ENCODE measurements around the gene GSTP1. TPM values are rescaled to one million over a fixed set of nuclear protein-coding genes. Genes with fewer than 3 reads are reported as not detected.

The GSTP1 gene
- total RNA-seq, 1 donor from 2014 or later, result 436 TPM

DNA sequence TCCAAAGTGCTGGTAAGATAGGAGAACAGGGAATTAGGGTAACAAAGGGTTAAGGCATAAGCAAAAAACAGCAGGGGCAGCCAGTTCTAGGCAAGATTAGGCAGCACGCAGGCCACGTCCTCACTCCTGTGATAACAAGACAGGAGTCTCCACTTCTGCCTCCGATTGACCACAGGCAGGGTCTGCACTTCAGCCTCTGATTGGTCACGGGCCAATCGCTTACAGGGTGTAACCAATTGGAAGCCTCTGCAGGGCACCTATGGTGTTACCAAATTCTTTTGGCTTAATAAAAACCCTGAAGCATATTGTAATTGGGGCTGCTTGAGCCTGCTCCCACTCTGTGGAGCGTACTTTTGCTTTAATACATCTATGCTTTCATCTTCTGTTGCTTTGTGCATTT lies 12.2 kb upstream of the GSTP1 start:
- Mint-ChIP-seq H3K4me1 (peaks cover 19% of the 10 kb centered on the region), H3K27ac (no peak overlapping the region), H3K27me3 (ENCODE audit: insufficient read depth, low read depth) (peaks cover 15% of the 10 kb centered on the region), H3K9me3 (peaks cover 11% of the 10 kb centered on the region), H3K36me3 (no peaks in the 10 kb centered on the region), H3K4me3 (no peak overlapping the region)
- H3K9ac ChIP-seq, result no peak overlapping the region
- H4K20me1 ChIP-seq (ENCODE audit: low read depth), result no peaks in the 10 kb centered on the region
- no peaks in the 10 kb centered on the region for H3K36me3 ChIP-seq
- H3K4me1 ChIP-seq, result no peaks in the 10 kb centered on the region
- H3K27ac ChIP-seq, result no peak overlapping the region
- H3K79me2 ChIP-seq (ENCODE audit: low read depth), result no peaks in the 10 kb centered on the region
- no peak overlapping the region for H3K4me3 ChIP-seq
- H2AFZ ChIP-seq (replicated peaks), result no peak overlapping the region
- no peaks in the 10 kb centered on the region for H3K9me3 ChIP-seq (ENCODE audit: low read depth)
- no peaks in the 10 kb centered on the region for H3K27me3 ChIP-seq
- DNase-seq (ENCODE audit: low spot score), result no peak
- H3K4me2 ChIP-seq, result no peak overlapping the region
- H3F3A ChIP-seq (ENCODE audit: low read depth), result no peaks in the 10 kb centered on the region
- TF ChIP-seq EZH2phosphoT487 (IDR thresholded peaks at IDR 0.05) (no peak), EZH2 (IDR thresholded peaks at IDR 0.05) (no peak)
- TF ChIP-seq, protein P1, sequence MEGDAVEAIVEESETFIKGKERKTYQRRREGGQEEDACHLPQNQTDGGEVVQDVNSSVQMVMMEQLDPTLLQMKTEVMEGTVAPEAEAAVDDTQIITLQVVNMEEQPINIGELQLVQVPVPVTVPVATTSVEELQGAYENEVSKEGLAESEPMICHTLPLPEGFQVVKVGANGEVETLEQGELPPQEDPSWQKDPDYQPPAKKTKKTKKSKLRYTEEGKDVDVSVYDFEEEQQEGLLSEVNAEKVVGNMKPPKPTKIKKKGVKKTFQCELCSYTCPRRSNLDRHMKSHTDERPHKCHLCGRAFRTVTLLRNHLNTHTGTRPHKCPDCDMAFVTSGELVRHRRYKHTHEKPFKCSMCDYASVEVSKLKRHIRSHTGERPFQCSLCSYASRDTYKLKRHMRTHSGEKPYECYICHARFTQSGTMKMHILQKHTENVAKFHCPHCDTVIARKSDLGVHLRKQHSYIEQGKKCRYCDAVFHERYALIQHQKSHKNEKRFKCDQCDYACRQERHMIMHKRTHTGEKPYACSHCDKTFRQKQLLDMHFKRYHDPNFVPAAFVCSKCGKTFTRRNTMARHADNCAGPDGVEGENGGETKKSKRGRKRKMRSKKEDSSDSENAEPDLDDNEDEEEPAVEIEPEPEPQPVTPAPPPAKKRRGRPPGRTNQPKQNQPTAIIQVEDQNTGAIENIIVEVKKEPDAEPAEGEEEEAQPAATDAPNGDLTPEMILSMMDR (IDR thresholded peaks at IDR 0.05), result no peak

- H3F3A ChIP-seq (ENCODE audit: low read depth), result no peaks in the 10 kb centered on the region
- no peaks in the 10 kb centered on the region for H3K79me2 ChIP-seq (ENCODE audit: low read depth)
- no peaks in the 10 kb centered on the region for H3K9me3 ChIP-seq (ENCODE audit: low read depth)
- Mint-ChIP-seq H3K4me1 (peaks cover 24% of the 10 kb centered on the region), H3K27ac (no peak overlapping the region), H3K9me3 (peaks cover 11% of the 10 kb centered on the region), H3K27me3 (ENCODE audit: insufficient read depth, low read depth) (peaks cover 19% of the 10 kb centered on the region), H3K4me3 (no peak overlapping the region), H3K36me3 (no peaks in the 10 kb centered on the region)
- no peaks in the 10 kb centered on the region for H4K20me1 ChIP-seq (ENCODE audit: low read depth)
- H3K4me2 ChIP-seq, result no peak overlapping the region
- H3K4me3 ChIP-seq, result no peak overlapping the region
- no peaks in the 10 kb centered on the region for H3K27me3 ChIP-seq
- H3K4me1 ChIP-seq, result no peaks in the 10 kb centered on the region
- H3K9ac ChIP-seq, result no peak overlapping the region
- TF ChIP-seq, protein P1 (IDR thresholded peaks at IDR 0.05), result no peak
- TF ChIP-seq EZH2 (IDR thresholded peaks at IDR 0.05) (no peak), EZH2phosphoT487 (IDR thresholded peaks at IDR 0.05) (no peak)
- H3K27ac ChIP-seq, result no peak overlapping the region
- H3K36me3 ChIP-seq, result no peaks in the 10 kb centered on the region
- H2AFZ ChIP-seq (replicated peaks), result no peak overlapping the region
- DNase-seq (ENCODE audit: low spot score), result no peak
Measured at GRCh38 chr11:67572305-67572704, 11.3 kb upstream of the GSTP1 start.

GRCh38 chr11:67572747-67573419 lies 10.7 kb upstream of the GSTP1 start:
- Histone ChIP-seq H3K9me3 (ENCODE audit: low read depth) (no peaks in the 10 kb centered on the region), H4K20me1 (ENCODE audit: low read depth) (no peaks in the 10 kb centered on the region), H3K36me3 (no peaks in the 10 kb centered on the region), H3K27me3 (no peaks in the 10 kb centered on the region), H3K9ac (no peak overlapping the region), H3K4me3 (no peak overlapping the region), H2AFZ (replicated peaks) (no peak overlapping the region), H3K27ac (no peak overlapping the region), H3F3A (ENCODE audit: low read depth) (no peaks in the 10 kb centered on the region), H3K4me2 (no peak overlapping the region), H3K4me1 (no peaks in the 10 kb centered on the region), H3K79me2 (ENCODE audit: low read depth) (no peaks in the 10 kb centered on the region)
- TF ChIP-seq EZH2phosphoT487 (IDR thresholded peaks at IDR 0.05), result no peak
- TF ChIP-seq EZH2 (IDR thresholded peaks at IDR 0.05), result no peak
- TF ChIP-seq, protein P1 (IDR thresholded peaks at IDR 0.05), result peak; percentile 80
- H3K9me3 Mint-ChIP-seq, result peaks cover 11% of the 10 kb centered on the region
- DNase-seq (ENCODE audit: low spot score), result peak; percentile 84
- H3K4me3 Mint-ChIP-seq, result peak overlapping the region; percentile 0
- H3K27me3 Mint-ChIP-seq (ENCODE audit: insufficient read depth, low read depth), result peaks cover 17% of the 10 kb centered on the region
- H3K27ac Mint-ChIP-seq, result no peak overlapping the region
- H3K36me3 Mint-ChIP-seq, result no peaks in the 10 kb centered on the region
- peaks cover 24% of the 10 kb centered on the region for H3K4me1 Mint-ChIP-seq

Measured in neural progenitor cell (in vitro differentiated cells).